Retinal pigment epithelial cell (primary cell): ENCODE measurements around the gene FBRSL1.
A peak's percentile ranks its signal among the peaks of the same experiment; 100 is the strongest.

Experiments
- DNase-seq: peaks from one replicate; pipeline ENCODE4 v3.0.0-alpha.2; 2010; ENCODE audit warnings: low read depth
- H3K4me3 ChIP-seq: 2 replicates; pipeline ENCODE4 v1.5.1; 2011; ENCODE audit warnings: mild to moderate bottlenecking, low read length, control low read depth, moderate library complexity
- TF ChIP-seq, protein P1 (sequence below): conservative IDR thresholded peaks from 2 replicates; pipeline ENCODE4 v1.5.1; 2011; ENCODE audit warnings: low read depth, low read length, control low read depth, inconsistent platforms

Gene FBRSL1

DNA sequence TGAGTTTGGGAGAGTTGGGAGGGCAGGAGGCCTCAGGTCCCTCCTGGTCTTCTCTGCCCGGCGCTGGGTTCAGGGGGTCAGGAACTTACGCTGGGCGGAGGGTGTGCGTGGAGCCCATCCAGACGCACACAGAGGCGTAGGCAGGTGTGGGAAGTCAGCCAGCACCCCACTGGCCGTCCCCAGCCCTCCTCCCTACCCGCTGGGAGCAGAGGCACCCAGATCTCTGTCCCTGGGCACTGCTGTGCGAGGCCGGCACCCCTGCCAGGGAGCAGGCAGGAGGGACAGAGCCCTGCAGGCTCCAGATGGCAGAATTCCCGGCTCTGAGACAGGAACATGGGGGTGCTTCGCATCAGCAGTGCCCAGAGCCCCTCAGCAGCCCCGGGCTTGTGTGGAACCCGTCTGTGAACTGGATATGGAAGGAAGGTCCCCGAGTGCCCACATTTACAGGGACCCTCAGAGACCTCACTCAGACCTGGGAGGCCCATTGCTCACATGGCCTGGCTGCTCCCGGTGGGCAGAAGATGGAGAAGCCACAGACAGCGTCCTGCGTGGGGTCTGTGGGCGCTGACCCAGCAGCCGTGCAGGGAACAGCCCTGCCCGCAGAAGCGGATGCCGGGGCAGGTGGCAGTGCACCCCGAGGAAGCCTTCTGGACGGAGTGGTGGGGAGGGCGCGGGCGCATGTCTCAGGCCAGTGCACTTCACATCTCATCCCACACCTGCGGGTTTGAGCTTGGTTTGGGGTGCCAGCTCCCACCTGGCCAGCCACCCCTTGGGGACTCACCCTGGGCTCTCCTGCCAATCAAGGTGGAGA, 61.1 kb downstream of the FBRSL1 start:
- no peak for DNase-seq
- TF ChIP-seq, protein P1, sequence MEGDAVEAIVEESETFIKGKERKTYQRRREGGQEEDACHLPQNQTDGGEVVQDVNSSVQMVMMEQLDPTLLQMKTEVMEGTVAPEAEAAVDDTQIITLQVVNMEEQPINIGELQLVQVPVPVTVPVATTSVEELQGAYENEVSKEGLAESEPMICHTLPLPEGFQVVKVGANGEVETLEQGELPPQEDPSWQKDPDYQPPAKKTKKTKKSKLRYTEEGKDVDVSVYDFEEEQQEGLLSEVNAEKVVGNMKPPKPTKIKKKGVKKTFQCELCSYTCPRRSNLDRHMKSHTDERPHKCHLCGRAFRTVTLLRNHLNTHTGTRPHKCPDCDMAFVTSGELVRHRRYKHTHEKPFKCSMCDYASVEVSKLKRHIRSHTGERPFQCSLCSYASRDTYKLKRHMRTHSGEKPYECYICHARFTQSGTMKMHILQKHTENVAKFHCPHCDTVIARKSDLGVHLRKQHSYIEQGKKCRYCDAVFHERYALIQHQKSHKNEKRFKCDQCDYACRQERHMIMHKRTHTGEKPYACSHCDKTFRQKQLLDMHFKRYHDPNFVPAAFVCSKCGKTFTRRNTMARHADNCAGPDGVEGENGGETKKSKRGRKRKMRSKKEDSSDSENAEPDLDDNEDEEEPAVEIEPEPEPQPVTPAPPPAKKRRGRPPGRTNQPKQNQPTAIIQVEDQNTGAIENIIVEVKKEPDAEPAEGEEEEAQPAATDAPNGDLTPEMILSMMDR, result no peak
- H3K4me3 ChIP-seq, result no peak overlapping the region

DNA sequence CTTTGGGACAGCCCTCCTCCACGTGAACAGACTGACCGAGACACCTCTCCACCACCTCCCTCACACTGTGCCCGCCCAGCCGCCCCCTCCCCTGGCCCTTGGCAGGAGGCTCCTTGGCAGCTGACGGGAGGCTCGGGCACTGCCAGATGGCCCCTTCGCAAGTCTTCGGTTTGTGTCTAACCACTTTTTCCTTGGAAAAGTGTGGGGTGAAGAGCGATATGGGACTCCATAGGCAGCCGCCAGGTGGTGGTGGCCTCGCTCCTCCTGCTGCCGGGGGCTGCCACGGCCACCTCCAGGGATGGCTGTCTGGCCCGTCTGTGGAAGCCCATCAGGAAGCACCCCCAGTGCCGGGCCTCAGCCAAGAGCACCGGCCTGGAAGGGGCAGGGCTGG, 61.7 kb downstream of the FBRSL1 start:
- TF ChIP-seq, protein P1, result no peak
- no peak for DNase-seq
- H3K4me3 ChIP-seq, result no peak overlapping the region

DNA sequence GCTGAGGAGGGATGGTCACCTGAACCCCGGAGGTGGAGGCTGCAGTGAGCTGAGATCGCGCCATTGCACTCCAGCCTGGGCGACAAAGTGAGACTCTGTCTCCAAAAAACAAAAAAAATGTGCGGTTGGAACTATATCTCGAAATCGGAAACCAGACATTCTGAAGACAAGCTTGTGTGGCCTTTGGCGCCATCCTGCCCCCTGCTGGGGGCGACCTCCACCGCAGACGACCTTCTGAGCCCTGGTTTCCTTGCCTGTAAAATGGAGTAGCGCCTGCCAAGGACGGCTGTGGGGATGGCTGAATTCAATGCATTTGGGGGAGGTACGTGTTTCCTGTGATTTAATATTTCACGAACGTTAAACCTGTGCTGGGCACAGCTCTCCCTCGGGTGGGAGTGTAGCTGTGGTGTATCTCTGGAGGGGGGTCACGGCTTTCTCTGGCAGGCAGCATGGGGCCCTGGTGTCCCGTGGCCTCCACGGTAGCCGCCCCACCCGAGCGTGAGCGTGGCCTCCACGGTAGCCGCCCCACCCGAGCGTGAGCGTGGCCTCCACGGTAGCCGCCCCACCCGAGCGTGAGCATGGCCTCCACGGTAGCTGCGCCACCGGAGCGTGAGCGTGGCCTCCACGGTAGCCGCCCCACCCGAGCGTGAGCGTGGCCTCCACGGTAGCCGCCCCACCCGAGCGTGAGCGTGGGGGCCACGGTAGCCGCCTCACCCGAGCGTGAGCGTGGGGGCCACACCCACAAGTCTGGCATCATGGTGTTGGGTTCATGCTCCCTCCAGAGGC, 65.1 kb downstream of the FBRSL1 start:
- TF ChIP-seq, protein P1, result peak; percentile 37
- DNase-seq, result no peak

DNA sequence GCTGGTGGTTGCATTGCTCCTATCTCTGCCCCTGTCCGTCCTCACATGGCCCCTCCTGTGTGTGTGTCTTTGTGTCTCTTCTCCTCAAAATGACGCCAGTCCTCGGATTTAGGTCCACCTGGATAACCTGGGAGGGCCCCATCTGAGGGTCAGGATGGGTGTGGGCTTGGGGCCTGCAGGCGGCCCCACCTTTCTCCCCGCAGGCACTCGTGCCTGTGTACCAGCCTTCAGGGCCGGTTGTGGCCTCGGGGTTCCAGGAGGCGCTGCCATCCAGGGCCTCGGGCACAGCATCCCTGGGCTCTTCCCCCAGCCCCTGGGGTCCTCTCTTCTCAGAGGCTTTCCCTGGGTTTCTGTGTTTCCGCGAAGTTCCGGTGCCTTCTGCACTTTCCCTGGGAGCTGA, 65.7 kb downstream of the FBRSL1 start:
- no peak overlapping the region for H3K4me3 ChIP-seq
- no peak for DNase-seq
- TF ChIP-seq, protein P1, result no peak

More for the DNA sequence above, 65.1 kb downstream of the FBRSL1 start:
- H3K4me3 ChIP-seq, result no peak overlapping the region

DNA sequence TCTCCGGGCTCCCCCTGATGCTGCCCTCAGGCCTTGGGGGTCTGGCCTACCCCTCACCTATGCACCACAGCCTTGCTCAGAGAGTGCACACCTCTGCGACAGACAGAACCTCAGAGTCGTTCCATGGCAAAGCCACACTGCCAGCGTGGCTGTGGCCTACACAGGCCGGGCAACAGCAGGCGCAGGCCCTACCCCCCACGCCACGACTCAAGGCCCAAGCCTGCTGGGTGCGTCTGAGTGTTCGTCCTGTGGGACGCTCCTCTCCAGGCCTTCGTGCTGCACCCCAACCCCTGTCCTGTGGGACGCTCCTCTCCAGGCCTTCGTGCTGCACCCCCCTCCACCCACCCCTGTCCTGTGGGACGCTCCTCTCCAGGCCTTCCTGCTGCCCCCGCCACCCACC, 66.3 kb downstream of the FBRSL1 start:
- TF ChIP-seq, protein P1, result no peak
- no peak overlapping the region for H3K4me3 ChIP-seq
- DNase-seq, result no peak

DNA sequence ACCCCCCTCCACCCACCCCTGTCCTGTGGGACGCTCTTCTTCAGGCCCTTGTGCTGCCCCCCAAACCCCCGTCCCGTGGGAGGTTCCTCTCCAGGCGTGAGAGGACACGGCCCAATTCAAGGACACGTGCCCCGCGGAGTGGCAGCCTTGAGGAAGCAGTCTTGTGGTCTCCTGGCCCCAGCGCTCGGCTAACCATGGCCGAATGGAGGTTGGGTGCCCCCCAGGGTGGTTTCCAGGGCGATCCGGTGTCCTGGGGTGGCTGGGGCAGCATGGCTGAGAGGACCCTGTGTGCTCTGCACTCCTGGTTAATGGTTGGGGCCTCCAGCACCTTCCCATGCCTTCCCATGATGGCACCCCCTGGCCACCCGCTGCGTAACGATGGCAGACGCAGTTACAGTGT, 66.8 kb downstream of the FBRSL1 start:
- H3K4me3 ChIP-seq, result no peak overlapping the region
- no peak for DNase-seq
- TF ChIP-seq, protein P1, result no peak
